Nephron (organoid): ENCODE data around the gene PIK3AP1.

Source experiments
- H3K27ac Mint-ChIP-seq, 3 experiments: 2 replicates each; pipeline ENCODE4 v1.8.0; 2020; ENCODE audit warnings: mixed read lengths in 3 of 3, mild to moderate bottlenecking in 2 of 3, moderate library complexity in 1 of 3
- H3K27me3 Mint-ChIP-seq: 2 replicates; pipeline ENCODE4 v1.8.0; 2021; ENCODE audit warnings: low read depth, mild to moderate bottlenecking, moderate library complexity, mixed read lengths
- H3K36me3 Mint-ChIP-seq: 2 replicates; pipeline ENCODE4 v1.8.0; 2020; ENCODE audit warnings: low read depth, mixed read lengths
- H3K4me1 Mint-ChIP-seq: 2 replicates; pipeline ENCODE4 v1.8.0; 2020; ENCODE audit warnings: mixed read lengths
- H3K4me3 Mint-ChIP-seq, 3 experiments: 2 replicates each; pipeline ENCODE4 v1.8.0; 2020; ENCODE audit warnings: mild to moderate bottlenecking in 3 of 3, mixed read lengths in 3 of 3, moderate library complexity in 2 of 3
- H3K9me3 Mint-ChIP-seq: 2 replicates; pipeline ENCODE4 v1.8.0; 2020; ENCODE audit warnings: mixed read lengths
- TF ChIP-seq, protein P1 (sequence below), 3 experiments: fragments of 200-600 bp; sonication (generic); IDR thresholded peaks; one replicate each; pipeline ENCODE4 v1.5.0; 2021; ENCODE audit warnings: antibody characterized with exemption in 3 of 3; ENCODE audit not compliant: unreplicated experiment in 3 of 3

Gene PIK3AP1

DNA sequence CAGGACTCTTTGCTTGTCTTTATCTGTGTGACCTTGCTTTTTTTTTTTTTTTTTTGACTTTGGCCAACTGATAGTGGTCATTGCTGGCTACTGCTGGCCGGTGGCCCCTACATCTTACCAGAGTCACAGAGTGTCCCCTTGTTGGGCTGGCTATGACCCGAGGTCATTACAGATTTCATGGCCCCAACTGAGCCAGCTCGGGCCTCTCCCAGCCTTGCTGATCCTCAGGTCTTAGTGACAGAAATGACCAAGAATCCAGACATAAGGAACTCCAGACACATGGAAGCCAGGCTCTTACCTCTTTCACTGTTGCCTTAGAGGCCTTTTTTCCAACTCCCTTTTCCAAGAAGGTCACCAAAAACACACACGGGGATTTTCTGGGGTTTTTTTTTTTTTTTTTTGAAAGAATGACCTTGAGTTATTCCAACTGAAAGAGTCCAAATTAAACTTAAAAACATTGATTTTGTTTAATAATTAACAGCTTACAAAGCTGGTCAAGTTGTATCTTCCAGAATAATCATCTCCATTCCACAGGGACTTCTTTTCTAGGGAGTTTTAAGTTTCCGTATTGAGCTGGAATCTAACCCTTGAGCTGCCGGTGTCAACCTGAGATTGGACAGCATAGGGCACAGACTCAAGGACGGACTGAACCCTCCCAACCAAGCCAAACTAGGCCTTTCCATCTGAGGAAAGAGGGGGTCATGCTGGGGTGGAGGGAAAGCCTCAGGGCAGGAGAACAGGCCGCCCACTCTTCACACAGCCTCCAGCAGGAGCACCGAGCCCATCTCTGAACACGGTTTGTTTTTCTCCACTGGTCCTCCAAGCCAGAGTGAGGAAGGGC, 43.8 kb downstream of the PIK3AP1 start:
- no peaks in the 10 kb centered on the region for H3K27me3 Mint-ChIP-seq
- peaks cover 14% of the 10 kb centered on the region for H3K4me1 Mint-ChIP-seq
- H3K36me3 Mint-ChIP-seq: no peaks in the 10 kb centered on the region
- no peaks in the 10 kb centered on the region for H3K9me3 Mint-ChIP-seq
- TF ChIP-seq, protein P1, sequence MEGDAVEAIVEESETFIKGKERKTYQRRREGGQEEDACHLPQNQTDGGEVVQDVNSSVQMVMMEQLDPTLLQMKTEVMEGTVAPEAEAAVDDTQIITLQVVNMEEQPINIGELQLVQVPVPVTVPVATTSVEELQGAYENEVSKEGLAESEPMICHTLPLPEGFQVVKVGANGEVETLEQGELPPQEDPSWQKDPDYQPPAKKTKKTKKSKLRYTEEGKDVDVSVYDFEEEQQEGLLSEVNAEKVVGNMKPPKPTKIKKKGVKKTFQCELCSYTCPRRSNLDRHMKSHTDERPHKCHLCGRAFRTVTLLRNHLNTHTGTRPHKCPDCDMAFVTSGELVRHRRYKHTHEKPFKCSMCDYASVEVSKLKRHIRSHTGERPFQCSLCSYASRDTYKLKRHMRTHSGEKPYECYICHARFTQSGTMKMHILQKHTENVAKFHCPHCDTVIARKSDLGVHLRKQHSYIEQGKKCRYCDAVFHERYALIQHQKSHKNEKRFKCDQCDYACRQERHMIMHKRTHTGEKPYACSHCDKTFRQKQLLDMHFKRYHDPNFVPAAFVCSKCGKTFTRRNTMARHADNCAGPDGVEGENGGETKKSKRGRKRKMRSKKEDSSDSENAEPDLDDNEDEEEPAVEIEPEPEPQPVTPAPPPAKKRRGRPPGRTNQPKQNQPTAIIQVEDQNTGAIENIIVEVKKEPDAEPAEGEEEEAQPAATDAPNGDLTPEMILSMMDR (IDR thresholded peaks at IDR 0.05; ENCODE audit: unreplicated experiment in 3 of 3): no peak
- no peak overlapping the region for H3K4me3 Mint-ChIP-seq
- H3K27ac Mint-ChIP-seq: no peak overlapping the region

DNA sequence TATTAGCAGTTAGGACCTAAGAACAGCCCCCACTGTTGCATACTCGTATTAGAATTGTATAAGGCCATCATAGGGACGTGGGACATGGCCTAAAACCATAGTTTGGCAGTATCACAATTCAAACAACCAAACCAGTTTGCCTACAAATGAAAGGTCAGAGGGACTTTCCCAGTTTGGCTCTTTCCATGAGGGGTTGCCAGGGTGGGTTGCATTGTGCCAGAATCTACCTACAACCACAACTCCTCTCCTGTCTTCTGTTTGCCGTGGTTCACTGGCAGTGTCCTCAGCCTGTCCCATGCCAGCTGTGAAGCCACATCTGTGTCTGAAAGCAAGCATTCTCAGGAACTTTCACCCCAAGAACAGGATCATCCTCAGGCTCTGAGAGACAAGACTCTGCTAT, 44.5 kb downstream of the PIK3AP1 start:
- no peak overlapping the region for H3K4me3 Mint-ChIP-seq
- H3K27ac Mint-ChIP-seq: no peak overlapping the region
- no peaks in the 10 kb centered on the region for H3K9me3 Mint-ChIP-seq
- TF ChIP-seq, protein P1 (IDR thresholded peaks at IDR 0.05; ENCODE audit: unreplicated experiment in 3 of 3): no peak
- no peaks in the 10 kb centered on the region for H3K27me3 Mint-ChIP-seq
- H3K4me1 Mint-ChIP-seq: peaks cover 14% of the 10 kb centered on the region
- H3K36me3 Mint-ChIP-seq: no peaks in the 10 kb centered on the region

DNA sequence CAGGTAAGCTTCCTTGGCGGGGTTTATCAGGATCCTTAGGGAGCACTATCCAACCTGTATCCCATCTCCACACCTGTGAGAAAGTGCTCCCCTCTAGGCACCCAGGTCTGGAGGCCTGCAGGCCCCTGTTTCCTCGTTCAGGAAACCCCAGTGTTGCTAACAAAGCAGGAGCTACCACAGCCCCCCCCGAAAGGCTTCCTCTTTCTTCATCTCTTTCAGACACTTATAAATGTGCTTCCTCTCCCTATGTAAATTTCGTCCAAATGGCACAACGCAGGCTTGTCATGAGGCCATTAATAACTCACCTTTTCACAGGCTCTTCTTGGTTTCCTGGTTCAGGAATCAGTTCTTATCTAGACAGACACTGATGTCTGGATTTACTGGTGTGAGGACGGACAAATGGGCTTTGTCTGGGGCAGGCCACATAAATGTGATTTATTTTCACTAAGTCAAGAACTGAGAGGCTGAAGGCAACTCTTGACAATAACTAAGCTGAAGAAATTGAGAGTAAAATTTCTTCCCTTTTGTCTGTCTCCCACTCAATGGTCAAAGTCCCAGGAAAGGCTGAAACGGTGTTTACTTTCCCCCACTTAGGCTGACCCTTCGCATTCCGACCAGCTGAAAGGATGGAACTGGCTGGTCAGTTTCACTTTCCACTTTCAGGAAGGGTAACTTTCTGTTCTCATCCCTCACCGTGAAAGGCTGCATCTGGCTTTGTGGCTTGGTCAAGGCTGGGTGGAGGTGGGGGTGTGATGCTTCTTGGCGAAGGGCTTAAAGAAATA, 46.8 kb downstream of the PIK3AP1 start:
- Mint-ChIP-seq H3K4me3 (peak overlapping the region in 2 of 3 experiments; percentile 20 to 35), H3K27me3 (no peaks in the 10 kb centered on the region), H3K27ac (peak overlapping the region; percentile 83 to 93 (median 92)), H3K36me3 (no peaks in the 10 kb centered on the region), H3K4me1 (peaks cover 14% of the 10 kb centered on the region), H3K9me3 (no peaks in the 10 kb centered on the region)
- TF ChIP-seq, protein P1 (IDR thresholded peaks at IDR 0.05; ENCODE audit: unreplicated experiment in 3 of 3): no peak

DNA sequence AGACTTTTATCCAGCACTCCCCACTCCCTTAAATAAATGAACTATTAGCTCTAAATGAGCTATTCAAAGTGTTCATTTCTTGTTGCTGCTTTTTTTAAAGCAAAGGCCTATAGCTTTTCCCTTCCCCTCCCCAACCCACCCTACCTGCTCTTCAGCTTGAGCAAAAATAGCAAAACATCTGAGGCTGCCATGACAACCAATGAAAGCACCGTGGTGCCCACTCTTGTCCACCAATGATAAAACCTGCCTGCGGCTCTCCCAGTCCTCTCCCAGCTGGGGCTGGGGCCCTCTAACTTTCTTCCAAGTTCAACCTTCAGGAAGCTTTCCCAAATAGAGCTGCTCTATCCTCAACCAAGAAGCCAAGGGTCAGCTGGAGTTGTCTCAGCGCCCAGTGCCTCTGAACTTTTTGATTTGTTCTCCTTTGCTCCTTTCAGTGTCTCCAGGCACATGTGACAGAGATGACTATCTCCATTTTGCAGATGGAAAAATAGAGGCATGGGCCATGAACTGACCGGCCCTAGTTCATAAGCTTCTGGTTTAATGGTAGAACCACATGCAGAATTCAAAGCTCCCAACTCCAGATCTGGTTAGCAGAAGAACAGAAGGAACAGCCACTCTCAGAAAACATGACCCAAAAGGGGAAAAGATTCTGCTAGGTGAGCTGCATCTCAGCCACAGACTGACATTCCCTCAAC, 47.7 kb downstream of the PIK3AP1 start:
- Mint-ChIP-seq H3K27ac (peak overlapping the region in 2 of 3 experiments; percentile 51 to 83), H3K4me3 (no peak overlapping the region), H3K36me3 (no peaks in the 10 kb centered on the region), H3K27me3 (no peaks in the 10 kb centered on the region), H3K9me3 (no peaks in the 10 kb centered on the region), H3K4me1 (peaks cover 14% of the 10 kb centered on the region)
- TF ChIP-seq, protein P1 (IDR thresholded peaks at IDR 0.05; ENCODE audit: unreplicated experiment in 3 of 3): no peak

DNA sequence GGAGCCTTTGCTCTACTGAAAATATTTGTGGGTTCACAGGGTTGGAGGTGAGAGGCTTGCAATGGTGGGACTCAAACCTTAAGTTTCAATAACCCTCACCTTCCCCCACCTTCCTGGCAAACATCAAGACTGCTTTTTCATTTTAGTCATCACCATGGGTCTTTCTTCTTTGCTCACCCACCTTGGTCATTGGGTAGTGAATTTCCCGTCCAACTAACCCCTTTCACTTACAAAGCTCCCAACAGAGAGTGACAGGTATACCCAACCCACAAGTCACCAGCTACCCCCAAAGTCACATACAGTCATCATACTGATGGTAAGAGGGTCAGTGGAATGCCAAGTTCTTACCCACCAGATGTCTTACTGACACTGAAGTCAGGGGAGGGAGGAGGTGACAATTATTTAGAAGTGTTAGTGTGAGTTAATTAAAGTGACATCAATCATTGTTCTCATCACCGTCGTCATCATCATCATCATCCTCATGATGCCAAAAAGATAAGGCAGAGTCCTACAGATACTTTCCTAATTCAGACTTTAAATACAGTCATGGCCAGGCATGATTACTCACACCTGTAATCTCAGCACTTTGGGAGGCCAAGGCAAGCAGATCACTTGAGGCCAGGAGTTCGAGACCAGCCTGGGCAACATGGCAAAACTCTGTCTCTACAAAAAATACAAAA, 49.0 kb downstream of the PIK3AP1 start:
- Mint-ChIP-seq H3K27ac (no peak overlapping the region), H3K9me3 (no peaks in the 10 kb centered on the region), H3K27me3 (peaks cover 5% of the 10 kb centered on the region), H3K36me3 (no peaks in the 10 kb centered on the region), H3K4me1 (peaks cover 14% of the 10 kb centered on the region), H3K4me3 (no peak overlapping the region)
- TF ChIP-seq, protein P1 (IDR thresholded peaks at IDR 0.05; ENCODE audit: unreplicated experiment in 3 of 3): no peak
